GM18507 (cell line): ENCODE measurements around the gene OPHN1.
"Not testable (repeated sequence)": the region's sequence is repeated elsewhere in the genome, so short reads cannot be mapped to it uniquely, and the experiment has no call there.

Experiments
- DNase-seq: peaks from one replicate; pipeline ENCODE4 v3.0.0; 2011; ENCODE audit warnings: low read depth; ENCODE audit not compliant: insufficient read length; ENCODE audit errors: extremely low spot score
- FAIRE-seq: peaks from 2 replicates; lab custom pipeline; 2011; peaks lifted over from hg19 to GRCh38; lab: Jason Lieb, UNC

Gene OPHN1

GRCh38 chrX:68113837-68114572 lies 319.3 kb downstream of the OPHN1 start:
- FAIRE-seq, result no peak

GRCh38 chrX:68112321-68112720 lies 321.0 kb downstream of the OPHN1 start:
- DNase-seq (no peak), FAIRE-seq (no peak)

More at GRCh38 chrX:68113837-68114572, 319.3 kb downstream of the OPHN1 start:
- no peak for DNase-seq

- FAIRE-seq (no peak), DNase-seq (no peak)
Measured at GRCh38 chrX:68109162-68109561, 324.1 kb downstream of the OPHN1 start.

GRCh38 chrX:68098431-68098830 lies 334.9 kb downstream of the OPHN1 start:
- FAIRE-seq (no peak), DNase-seq (no peak)

- no peak for FAIRE-seq
- no peak for DNase-seq
Measured at GRCh38 chrX:68090266-68090665, 343.0 kb downstream of the OPHN1 start.

GRCh38 chrX:68087526-68087925 lies 345.8 kb downstream of the OPHN1 start:
- DNase-seq (no peak), FAIRE-seq (no peak)

GRCh38 chrX:68086709-68087108 lies 346.6 kb downstream of the OPHN1 start:
- DNase-seq (no peak), FAIRE-seq (no peak)

- FAIRE-seq (no peak), DNase-seq (no peak)
Measured at GRCh38 chrX:68084765-68085164, 348.5 kb downstream of the OPHN1 start.

GRCh38 chrX:68083510-68083909 lies 349.8 kb downstream of the OPHN1 start:
- FAIRE-seq (no peak), DNase-seq (no peak)

- no peak for FAIRE-seq
- no peak for DNase-seq
Measured at GRCh38 chrX:68079961-68080360, 353.3 kb downstream of the OPHN1 start.

GRCh38 chrX:68078801-68079200 lies 354.5 kb downstream of the OPHN1 start:
- DNase-seq, FAIRE-seq: not testable (repeated sequence)

GRCh38 chrX:68077378-68077777 lies 355.9 kb downstream of the OPHN1 start:
- FAIRE-seq (no peak), DNase-seq (no peak)

- no peak for DNase-seq
- no peak for FAIRE-seq
Measured at GRCh38 chrX:68072041-68072440, 361.3 kb downstream of the OPHN1 start.

- not testable (repeated sequence) for DNase-seq, FAIRE-seq
Measured at GRCh38 chrX:68070119-68070518, 363.2 kb downstream of the OPHN1 start.

GRCh38 chrX:68061206-68061535 lies 372.1 kb downstream of the OPHN1 start:
- DNase-seq (no peak), FAIRE-seq (no peak)

- DNase-seq (no peak), FAIRE-seq (no peak)
Measured at GRCh38 chrX:68060506-68061205, 372.6 kb downstream of the OPHN1 start.

- no peak for FAIRE-seq
- no peak for DNase-seq
Measured at GRCh38 chrX:68059469-68059868, 373.8 kb downstream of the OPHN1 start.

- no peak for FAIRE-seq
- DNase-seq, result no peak
Measured at GRCh38 chrX:68049466-68049865, 383.8 kb downstream of the OPHN1 start.

- FAIRE-seq (no peak), DNase-seq (no peak)
Measured at GRCh38 chrX:68048774-68049173, 384.5 kb downstream of the OPHN1 start.

- DNase-seq (no peak), FAIRE-seq (no peak)
Measured at GRCh38 chrX:68045008-68045577, 388.2 kb downstream of the OPHN1 start.
